Peyer's patch (tissue), 4 donors: ENCODE results near the gene MAPK8IP1.
"Not testable (repeated sequence)": the region's sequence is repeated elsewhere in the genome, so short reads cannot be mapped to it uniquely, and the experiment has no call there.

Source experiments
- POLR2A ChIP-seq, 2 donors: fragments of 450-650 bp; IDR thresholded peaks; one replicate each; pipeline ENCODE4 v1.5.1; 2017; ENCODE audit warnings: antibody characterized with exemption in 2 of 2, mild to moderate bottlenecking in 2 of 2, moderate library complexity in 2 of 2
- TF ChIP-seq, protein P1 (sequence below), 6 experiments: fragments of 450-650 bp in 4 of 6; fragments of 200-600 bp in 2 of 6; sonication (generic) in 1 of 6; IDR thresholded peaks; one replicate each; pipeline ENCODE4 v1.5.1; 2017 to 2019; ENCODE audit warnings: antibody characterized with exemption in 6 of 6, mild to moderate bottlenecking in 3 of 6, moderate library complexity in 1 of 6

DNA sequence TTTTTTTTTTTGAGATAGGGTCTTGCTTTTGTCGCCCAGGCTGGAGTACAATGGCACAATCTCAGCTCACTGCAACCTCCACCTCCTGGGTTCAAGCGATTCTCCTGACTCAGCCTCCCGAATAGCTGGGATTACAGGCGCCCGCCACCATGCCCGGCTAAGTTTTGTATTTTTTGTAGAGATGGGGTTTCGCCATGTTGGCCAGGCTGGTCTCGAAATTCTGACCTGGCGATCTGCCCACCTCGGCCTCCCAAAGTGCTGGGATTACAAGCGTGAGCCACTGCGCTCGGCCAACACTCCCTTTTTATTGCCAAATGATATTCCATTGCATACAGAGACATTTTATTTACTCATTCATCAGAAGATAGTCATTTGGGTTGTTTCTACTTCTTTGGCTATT lies 45.2 kb upstream of the MAPK8IP1 start:
- TF ChIP-seq, protein P1, sequence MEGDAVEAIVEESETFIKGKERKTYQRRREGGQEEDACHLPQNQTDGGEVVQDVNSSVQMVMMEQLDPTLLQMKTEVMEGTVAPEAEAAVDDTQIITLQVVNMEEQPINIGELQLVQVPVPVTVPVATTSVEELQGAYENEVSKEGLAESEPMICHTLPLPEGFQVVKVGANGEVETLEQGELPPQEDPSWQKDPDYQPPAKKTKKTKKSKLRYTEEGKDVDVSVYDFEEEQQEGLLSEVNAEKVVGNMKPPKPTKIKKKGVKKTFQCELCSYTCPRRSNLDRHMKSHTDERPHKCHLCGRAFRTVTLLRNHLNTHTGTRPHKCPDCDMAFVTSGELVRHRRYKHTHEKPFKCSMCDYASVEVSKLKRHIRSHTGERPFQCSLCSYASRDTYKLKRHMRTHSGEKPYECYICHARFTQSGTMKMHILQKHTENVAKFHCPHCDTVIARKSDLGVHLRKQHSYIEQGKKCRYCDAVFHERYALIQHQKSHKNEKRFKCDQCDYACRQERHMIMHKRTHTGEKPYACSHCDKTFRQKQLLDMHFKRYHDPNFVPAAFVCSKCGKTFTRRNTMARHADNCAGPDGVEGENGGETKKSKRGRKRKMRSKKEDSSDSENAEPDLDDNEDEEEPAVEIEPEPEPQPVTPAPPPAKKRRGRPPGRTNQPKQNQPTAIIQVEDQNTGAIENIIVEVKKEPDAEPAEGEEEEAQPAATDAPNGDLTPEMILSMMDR (IDR thresholded peaks at IDR 0.05) = not testable (repeated sequence)
- not testable (repeated sequence) for TF ChIP-seq POLR2A (IDR thresholded peaks at IDR 0.05)
